ENCODE data around the gene ACAD11.

DNA sequence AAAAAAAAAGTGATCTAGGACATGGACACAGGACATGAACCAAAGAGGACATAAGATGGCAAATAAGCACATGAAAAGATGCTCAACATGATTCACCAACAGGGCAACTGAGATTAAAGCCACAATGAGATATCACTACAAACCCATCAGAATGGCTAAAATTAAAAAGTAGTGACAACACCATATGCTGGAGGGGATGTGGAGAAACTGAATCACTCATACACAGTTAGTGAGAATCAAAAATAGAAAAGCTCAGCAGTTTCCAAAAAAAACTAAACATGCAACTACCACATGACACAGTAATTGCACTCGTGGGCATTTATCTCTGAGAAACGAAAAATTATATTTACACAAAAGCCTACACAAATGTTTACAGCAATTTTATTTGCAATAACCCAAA lies 90.5 kb downstream of the ACAD11 start:
- TF ChIP-seq, protein P1, sequence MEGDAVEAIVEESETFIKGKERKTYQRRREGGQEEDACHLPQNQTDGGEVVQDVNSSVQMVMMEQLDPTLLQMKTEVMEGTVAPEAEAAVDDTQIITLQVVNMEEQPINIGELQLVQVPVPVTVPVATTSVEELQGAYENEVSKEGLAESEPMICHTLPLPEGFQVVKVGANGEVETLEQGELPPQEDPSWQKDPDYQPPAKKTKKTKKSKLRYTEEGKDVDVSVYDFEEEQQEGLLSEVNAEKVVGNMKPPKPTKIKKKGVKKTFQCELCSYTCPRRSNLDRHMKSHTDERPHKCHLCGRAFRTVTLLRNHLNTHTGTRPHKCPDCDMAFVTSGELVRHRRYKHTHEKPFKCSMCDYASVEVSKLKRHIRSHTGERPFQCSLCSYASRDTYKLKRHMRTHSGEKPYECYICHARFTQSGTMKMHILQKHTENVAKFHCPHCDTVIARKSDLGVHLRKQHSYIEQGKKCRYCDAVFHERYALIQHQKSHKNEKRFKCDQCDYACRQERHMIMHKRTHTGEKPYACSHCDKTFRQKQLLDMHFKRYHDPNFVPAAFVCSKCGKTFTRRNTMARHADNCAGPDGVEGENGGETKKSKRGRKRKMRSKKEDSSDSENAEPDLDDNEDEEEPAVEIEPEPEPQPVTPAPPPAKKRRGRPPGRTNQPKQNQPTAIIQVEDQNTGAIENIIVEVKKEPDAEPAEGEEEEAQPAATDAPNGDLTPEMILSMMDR (IDR thresholded peaks at IDR 0.05): no peak
- no peak for TF ChIP-seq ZFX (IDR thresholded peaks at IDR 0.05; ENCODE audit: borderline replicate concordance)

Measured in 22Rv1 (cell line).